ENCODE measurements around the gene DNER.
"Not testable (repeated sequence)": the region's sequence is repeated elsewhere in the genome, so short reads cannot be mapped to it uniquely, and the experiment has no call there.

Gene DNER

DNA sequence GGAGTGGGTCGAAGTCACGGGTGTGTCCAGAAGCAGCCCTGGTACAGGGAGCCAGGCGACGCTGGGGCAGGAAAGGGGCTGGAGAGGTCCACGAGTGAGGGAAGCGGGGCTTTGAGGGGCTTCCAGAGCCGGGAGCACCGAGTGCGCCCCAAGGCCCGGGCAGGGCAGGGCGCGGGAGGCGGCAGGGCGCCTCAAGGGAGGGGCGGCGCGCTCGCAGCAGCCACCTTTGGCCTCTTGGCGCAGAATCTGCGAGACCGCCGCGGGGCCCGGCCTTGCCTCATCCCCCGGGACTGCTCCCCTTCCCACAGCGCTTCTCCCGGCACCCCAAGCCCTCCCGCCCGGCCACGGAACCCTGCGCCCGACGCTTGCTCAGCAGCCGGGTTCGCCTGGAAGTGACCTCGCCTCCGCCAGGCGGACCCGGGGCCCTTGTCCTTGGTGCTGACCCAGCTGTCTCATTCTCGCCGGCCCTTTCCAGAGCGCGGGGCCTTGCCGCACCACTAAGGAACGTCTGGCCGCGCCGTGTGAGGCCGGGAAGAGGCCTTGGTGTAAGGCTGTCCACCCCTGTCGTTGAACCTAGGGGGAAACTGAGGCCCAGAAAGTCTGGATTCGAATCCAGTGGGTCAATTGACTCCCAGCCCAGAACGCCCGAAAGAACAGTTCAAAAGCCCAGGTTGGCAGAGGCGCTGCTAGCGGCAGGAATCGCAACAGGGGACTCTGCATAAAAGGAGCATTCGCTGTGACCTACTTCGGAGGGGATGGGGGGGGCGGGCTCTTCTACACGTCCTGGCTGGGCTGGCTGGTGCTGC, 584 bp upstream of the DNER start:
- no peak for DNase-seq

GRCh38 chr2:229713371-229714079, 830 bp downstream of the DNER start:
- no peak for DNase-seq

GRCh38 chr2:229712136-229712535, 2.2 kb downstream of the DNER start:
- DNase-seq = no peak

DNA sequence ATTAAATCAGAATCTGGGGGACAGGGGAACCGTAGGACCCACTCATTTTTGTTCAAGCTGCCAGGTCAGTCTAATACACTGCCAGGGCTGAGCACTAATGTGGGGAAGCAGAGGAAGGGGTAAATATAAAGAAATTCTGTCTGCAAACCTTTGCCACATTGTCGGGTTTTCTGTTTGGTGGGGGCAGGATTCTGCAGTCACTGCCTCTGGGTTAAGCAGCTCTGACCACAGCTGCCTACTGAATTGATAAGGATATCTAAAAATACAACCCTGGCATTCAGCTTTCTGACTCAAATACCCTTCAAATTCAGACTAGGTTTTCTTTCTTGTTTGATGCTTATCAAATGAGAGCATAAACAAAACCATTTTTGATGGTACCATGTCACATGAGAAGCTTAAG, 6.0 kb downstream of the DNER start:
- DNase-seq = no peak

DNA sequence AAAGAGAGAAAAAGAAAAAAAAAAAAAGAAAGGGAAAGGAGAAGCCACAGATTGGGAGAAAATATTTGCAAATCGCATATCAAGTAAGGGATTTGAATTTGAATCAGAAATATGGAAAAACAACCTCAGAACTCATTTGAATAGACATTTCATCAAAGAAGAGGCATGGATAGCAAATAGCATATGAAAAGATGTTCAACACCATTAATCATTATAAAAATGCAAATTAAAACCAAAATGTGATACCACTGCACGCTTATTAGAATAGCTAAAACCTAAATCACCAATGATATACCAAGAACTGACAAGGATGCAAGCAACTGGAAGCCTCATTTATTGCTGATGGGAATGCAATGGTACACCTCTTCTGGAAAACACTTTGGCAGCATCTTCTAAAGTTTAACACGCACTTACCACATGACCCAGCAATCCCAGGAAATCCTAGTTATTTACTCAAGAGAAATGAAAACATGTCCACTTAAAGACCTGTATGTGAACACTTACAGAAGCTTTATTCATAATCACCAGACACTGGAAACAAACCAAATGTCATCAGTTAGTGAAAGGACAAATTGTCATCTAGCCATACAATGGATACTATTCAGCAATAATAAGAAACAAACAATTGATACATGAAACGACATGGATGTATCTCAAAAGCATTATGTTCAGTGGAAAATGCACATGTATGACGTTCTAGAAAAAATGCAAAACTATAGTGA, 10.3 kb downstream of the DNER start:
- no peak for DNase-seq

DNA sequence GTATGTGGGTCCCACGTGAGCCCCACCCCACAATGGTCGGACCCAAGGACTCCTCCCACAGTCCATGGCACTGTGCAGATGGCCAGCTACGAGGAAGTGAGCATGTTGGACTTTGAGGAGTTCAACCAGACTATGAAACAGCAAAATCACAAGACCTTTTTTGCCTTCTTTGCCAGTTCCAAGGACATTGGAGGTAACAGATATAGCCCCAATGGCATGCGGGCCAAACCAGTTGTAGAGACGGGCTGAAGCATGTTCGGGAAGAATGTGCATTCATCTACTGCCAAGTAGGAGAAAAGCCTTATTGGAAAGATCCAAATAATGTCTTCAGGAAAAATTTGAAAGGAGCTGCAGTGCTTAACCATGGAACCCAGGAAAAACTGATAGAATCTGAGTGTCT, 12.6 kb downstream of the DNER start:
- DNase-seq = no peak

GRCh38 chr2:229701062-229701461, 13.3 kb downstream of the DNER start:
- no peak for DNase-seq

DNA sequence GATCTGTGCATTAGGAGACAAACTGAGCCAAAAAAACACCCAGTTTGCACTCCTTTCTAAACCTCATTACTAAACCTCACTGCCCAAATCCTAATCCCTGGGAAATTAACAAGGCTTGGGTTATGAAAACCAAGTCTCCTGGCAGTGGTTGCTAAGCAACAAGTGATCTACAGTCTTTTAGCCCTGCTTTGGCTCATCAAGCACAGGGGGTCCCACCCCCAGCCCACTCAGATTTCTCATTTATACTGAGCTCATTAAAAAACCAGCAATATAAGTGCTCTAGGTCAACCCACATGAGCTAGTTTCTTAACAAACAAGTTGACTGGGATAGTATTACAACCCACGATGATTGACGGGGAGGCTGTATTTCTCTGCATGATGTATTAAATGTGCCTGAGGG, 18.4 kb downstream of the DNER start:
- DNase-seq = no peak

- DNase-seq = not testable (repeated sequence)
Measured at GRCh38 chr2:229693845-229694244, 20.5 kb downstream of the DNER start.

- DNase-seq = no peak
Measured at GRCh38 chr2:229691631-229692030, 22.7 kb downstream of the DNER start.

DNA sequence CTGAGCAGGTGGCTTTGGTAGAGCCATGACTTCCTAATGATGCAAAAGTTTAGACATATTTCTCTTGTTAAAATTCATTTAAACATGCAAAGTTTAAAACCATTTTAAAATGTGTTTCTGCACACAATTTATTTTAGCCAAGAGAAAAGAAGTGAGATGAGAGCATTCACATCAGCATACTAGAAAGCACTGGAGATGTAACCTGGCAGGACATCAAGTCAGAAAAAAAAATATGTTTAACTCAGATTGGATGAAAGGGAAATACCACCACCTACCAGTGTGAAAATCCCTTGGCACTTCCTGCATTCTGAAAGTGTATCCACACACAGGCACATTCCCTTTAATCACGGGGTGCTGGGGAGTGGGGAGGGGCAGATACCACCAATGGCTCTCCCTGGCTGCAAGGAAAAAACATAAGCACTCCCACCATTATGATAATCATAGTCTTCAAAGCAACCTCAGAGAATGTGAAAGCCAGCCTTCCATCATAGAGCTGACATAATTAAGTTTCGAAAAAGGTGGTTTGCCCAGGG, 25.0 kb downstream of the DNER start:
- DNase-seq = no peak

- DNase-seq = no peak
Measured at GRCh38 chr2:229688141-229688540, 26.2 kb downstream of the DNER start.

DNA sequence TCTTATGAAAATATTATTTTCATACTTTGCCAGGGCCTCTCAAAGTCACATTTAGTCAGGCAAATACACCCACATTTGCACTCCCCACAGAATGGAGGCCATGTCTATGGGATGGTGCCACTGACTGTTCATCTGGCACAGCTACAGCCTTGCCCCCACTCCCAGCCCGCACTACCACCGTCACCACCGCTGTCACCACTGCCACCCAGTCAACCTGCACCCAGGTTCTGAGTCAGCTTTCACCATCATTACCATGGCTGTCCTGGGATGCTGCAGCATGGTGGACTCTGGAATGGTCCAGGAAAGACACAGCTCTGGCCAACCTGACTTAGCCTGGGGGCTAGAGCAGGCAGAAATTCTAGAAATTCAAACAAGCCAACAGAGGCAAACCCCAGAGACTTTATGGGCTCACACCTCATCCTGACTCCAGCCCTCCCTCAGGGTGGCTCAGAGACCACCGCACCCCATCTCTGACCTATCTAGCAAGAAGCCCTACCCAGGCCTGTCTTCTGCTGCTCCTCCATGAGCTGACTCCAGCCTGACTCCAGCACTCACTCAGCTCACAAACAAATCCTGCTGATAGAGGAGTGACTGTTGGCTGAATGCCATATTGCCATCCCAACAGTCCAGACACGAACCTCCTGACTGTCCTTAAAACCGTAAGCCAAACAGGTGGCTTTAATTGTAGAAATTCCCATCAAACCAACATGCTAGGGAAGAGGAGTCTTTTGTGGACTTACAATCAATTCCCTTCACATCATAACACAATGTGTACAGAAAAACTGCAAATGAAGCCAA, 28.0 kb downstream of the DNER start:
- no peak for DNase-seq

DNA sequence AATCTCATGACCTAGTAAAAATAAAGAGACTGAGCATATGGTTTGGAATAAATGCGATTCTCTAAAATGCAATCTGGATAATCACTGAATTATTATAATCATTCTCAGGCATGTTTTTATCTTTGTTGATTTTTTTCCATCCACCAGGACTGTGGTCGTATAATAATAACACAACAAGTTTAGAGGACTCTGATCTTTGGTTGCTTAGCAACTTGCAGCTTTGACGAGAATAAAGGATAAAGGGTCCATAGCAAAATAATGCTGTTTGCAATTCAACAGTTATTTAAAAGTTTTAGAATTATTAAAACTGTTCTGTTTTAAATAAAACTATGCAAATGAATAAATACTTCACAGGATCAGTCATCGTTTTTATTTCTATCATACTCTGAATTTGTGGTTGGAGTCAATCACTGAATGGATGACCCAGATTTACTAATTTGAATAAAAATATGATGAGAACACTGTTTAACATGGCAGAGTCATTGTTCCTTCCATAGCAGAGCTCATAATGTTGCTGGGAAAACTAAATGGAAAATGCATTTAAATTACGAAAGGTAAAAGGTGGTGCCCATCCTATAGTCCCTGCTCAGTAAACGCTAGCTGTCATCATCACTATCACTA, 29.3 kb downstream of the DNER start:
- no peak for DNase-seq

GRCh38 chr2:229679393-229680125, 34.8 kb downstream of the DNER start:
- DNase-seq = no peak

GRCh38 chr2:229675569-229675968, 38.8 kb downstream of the DNER start:
- DNase-seq = no peak

- DNase-seq = no peak
Measured at GRCh38 chr2:229674830-229675530, 39.4 kb downstream of the DNER start.

DNA sequence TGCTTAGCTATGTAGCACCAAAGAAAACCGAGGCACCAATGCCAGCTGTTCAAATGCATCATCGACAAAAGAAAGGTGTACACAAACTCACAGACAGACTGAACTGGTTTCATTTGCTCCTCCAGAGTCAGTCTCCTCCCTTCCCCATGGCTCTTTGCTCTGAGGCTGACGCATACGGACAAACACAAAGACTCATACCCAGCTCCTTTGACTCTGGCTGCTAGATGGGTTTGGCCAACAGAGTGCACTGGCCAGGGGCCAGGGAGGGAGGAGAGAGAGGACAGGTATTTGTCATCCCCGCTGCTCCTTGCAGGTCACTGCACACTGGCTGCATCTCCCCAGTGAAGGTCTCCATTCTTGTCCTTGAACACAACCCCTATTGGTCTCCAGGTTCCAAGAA, 40.7 kb downstream of the DNER start:
- no peak for DNase-seq

DNA sequence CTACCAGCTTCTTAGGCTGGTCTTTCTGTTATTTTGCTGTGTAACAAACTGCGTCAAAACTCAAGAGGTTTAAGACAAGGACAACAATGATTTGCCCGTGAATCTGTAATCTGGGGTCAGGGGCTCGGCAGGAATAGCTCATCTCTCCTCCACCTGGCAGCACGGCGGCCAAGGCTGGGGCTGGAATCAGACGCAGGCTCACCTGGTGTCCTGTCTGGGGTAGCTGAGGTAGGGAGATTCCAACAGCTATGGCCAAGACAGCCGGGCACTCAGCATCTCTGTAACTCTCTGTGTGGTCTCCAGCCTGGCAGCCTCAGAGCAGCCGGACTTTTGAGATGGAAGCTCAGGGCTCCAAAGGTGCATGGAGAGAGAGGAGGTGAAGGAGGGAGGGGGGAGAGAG, 42.3 kb downstream of the DNER start:
- DNase-seq = no peak

DNA sequence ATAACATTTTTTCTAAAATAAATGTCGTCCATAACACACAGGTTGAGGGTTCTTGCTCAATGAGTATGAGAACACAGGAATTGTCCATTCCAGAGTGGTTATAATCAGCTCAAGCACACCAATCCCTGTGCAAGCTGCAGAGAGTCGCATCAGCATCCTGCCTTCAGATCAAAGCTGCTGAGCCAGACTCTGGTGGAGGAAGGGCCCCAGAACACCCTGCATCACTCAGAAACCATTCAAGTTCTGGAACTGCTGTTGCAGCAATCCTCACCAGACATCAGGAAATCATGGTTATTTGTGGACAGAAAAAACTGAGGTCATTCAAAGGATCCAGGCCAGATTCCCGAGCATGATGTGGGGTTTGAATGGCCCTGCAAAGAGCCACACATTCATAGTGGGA, 44.5 kb downstream of the DNER start:
- DNase-seq = no peak

- no peak for DNase-seq
Measured at GRCh38 chr2:229666811-229667210, 47.5 kb downstream of the DNER start.
